ENCODE results near the gene TSGA10.
"Not testable (repeated sequence)": the region's sequence is repeated elsewhere in the genome, so short reads cannot be mapped to it uniquely, and the experiment has no call there.

Gene TSGA10

DNA sequence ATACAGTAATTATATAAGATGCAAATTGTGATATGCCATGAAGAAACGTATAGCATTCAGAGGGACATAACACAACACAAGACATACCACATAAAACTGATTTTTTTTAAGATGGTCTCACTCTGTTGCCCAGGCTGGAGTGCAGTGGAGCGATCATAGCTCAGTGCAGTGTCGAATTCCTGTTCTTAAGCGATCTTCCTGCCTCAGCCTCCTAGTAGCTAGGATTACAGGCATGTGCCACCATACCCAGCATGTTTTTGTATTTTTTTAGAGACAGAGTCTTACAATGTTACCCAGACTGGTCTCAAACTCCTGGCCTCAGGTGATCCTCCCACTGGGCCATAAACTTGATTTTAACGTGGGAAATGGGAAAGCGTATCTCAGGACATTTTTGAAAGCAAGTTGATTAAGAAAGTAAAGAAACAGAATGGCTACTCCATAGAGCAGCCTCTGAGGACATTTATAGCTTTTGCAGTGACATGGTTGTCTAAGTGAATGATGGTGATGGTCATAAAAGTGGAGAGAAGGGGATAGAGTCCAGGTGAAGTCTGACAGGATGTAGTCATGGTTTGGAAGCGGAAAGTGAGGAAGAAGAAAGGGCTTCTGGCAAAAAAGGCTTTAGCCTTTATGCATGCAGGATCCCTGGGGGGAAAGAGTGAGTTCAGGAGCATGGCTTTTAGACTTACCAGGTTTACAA is 2.4 kb downstream of the TSGA10 start:
- DNase-seq (ENCODE audit: low read depth): no peak

DNA sequence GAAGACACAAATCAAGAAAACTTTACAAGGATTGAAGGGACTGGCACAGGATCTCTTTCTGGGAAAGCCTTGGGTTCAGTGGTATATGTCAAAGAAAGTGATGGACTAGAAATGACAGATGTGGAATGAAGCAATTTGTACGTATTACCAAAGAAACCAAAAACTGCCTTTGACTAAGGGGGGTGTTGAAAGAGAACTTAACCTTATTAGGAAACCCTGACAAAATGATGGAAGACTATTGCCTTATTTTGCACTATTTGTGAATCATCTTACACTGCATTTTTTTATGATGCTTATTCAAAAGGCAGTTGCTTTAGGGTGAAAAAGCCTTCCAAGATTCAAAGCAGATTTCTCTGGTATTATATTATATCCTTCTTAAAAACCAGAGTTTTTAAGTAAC is 4.0 kb downstream of the TSGA10 start:
- DNase-seq (ENCODE audit: low read depth): no peak

DNA sequence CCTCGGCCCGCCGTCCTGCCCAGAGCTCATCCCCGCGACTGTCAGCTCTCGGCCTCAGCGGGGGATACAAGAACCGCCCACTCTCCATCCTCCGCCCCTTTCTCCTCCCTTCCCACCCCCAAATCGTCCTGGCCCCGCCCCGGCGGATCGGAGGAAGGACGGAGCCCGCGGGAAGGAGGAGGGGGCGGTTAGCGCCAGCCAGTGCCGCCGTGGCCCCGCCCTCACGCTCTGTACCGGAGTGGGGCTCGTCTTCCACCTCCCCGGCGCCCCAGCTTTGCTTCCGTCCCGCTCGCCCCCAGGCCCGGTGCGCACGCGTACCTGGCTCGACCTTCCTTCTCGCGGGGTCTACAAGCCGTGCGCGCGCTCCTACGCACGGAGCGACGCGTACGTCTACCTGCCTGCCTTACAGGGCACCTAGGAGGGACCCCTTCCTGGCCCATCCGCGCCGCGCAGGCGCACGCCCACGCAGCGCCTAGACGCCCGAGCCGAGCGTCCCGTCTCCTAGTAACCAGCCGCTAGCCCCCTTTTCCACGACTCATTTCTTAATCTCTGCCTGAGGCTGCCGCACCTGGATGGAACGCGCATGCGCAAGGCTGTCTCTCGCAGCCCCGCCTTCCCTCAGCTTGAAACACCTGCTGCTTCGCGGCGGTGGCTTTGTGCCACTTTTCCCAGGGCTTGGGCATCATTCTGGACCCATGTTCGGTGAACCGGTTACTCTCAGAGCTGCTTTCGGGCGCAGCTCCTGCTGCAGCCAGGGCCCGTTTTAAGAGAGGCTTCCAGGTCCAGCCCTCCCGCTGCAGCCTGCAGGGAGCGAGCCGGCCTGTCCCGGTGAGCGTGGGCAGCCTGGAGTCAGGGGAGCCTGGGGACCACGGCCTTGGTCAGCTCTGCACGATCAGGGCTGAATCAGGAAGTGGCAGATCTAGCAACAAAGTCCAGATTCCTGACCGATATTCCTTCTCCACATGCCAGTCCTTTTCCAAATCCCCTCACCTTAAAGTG is 13.3 kb downstream of the TSGA10 start, which contains the start of gene C2orf15:
Gene C2orf15, plus strand, starts transcription at position 598 of the 999 bp plus-strand sequence. CDS start 8,852 bp downstream, outside the sequence.
- peak; percentile 97 for DNase-seq (ENCODE audit: low read depth)

DNA sequence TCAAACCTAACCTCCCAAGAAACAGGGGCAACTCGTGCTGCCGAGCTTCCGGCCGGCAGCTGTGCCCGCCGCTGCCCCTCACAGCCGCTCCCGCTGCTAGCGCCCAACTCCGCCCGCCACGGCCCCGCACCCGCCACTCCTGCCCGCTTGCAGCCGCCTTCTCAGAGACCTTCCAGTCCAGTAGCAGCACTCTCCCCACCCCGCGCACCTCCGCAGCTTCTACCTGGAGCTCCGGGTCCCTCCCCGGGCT is 14.0 kb downstream of the TSGA10 start:
- no peak for DNase-seq (ENCODE audit: low read depth)

DNA sequence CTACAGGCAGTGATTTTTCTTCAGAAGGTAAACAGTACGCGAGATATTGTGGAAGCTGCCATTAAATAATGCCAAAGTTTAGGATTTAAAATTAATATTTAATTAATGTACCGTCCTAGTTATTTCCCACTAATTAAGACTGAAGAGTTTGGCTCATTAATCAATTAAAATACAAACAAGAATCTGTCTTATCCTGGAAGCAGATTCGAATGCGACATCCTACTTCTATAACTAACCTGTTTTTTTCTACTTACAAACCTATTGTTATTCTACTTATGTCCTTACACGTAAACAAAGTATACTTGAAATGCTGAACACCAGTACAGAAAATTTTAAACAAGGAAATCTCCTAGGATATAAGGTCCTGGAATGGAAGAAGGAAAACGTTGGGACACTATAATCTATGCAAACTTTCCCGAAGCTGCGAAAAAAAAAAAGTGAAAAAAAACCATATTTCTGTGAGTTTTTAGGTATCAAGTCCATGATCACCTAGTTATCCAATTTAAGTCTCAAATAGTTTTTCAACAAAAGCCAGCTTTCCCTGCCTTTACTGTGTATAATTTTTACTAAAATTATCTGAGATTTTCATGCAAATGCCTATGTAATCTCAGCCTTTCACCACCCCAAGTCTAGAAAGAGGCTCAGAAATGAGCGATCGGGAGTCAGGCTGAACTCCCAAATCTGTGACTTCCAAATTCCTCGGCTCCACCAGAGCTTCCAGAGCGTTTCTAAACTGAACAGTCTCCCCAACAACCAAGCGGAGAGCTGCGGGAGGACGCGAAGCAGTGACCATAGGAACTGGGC is 14.5 kb downstream of the TSGA10 start:
- no peak for DNase-seq (ENCODE audit: low read depth)

DNA sequence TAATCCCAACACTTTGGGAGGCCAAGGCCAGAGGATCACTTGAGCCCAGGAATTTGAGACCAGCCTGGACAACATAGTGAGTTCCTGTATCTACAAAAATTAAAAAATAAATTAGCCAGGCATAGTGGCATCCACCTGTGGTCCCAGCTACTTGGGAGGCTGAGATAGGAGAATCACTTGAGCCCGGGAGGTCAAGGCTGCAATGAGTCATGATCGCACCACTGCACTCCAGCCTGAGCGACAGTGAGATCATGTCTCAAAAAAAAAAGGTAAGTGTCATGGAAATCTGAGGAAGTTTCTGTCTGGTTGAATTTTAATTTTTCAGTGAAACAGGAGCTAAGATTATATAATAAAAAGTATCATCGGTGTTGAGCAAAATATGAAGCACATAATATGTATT is 15.7 kb downstream of the TSGA10 start:
- DNase-seq (ENCODE audit: low read depth): no peak

DNA sequence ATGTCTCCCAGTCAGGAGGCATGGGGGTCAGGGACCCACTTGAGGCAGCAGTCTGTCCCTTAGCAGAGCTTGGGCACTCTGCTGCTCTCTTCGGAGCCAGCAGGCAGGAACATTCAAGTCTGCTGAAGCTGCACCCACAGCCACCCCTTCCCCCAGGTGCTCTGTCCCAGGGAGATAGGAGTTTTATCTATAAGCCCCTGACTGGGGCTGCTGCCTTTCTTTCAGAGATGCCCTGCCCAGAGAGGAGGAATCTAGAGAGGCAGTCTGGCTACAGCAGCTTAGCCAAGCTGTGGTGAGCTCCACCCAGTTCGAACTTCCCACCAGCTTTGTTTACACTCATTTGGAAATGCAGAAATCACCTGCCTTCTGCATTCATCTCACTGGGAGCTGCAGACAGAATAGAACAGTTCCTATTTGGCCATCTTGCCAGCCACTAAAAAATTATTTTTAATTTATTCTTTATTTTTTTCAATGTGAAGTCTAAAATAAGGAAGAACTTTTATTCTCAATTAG is 19.6 kb downstream of the TSGA10 start:
- DNase-seq (ENCODE audit: low read depth): not testable (repeated sequence)

DNA sequence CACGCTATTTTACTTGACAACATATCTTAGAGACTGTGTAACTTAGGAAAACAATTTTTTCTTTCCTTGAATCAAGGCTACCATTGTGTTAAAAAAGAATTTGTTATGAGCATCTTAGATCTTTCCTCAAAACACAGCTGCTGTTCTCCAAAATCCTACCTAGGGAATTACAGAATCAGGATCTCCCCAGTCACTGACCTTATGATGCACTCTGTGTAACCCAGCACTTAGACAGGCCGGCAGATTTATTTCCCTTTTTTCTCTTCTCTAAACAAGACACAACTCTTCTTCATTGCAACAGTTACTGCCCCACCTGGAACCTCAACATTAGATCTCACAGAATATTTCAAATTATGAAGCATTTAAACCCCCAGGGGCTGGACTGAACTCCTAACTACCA is 26.8 kb downstream of the TSGA10 start:
- DNase-seq (ENCODE audit: low read depth): no peak

DNA sequence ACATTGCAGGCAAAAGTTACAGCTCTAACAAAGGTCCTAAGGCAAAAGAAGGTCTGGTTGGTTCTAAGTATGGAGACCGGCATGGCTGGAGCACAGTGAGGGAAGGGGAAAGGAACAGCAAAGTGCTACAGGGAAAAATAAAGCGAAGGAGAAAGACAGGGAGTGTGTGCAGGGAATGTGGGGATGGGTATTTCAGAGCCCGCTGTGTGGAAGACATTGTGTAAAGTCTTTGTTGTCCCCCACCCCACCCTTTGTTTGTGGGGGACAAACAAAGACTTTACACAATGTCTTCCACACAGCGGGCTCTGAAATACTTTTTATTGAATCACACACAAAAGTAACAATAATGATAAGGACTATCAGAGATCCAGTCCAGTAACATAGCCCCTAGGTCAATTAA is 42.1 kb downstream of the TSGA10 start:
- DNase-seq (ENCODE audit: low read depth): no peak

DNA sequence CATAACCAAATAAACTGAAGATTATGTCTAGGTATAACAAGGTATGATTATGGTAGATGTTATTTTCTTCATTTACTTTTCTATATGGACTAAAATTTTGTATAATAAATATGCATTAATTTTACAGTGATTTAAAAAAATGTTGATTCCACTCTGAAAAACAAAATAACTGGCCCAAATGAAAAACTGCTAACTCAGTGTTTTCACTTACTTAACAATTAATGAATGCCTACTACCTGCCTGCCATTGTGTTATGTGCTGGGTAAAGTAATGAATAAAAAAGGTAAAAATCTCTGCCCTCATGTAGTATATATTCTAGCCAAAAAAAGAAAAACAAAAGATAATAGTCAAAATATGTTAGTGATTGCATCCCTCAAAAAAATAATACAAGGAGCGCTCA is 42.8 kb downstream of the TSGA10 start:
- no peak for DNase-seq (ENCODE audit: low read depth)

DNA sequence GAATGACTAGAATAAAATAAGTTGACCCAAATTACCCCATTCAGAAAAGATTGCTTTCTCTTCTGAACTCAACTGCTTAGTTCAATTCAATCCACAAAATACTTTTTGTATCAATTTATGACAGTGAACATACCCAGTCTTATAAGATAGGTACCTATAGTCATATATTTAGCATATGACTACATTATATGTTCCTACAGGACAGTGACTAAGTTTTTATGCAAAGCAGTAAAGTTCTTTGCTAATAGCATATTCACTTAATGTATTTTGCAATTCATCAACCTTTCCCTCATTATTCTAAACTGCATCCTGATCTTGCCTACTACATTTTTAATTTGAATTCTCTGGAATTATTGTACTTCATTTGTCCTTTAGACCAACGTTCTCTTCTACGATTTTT is 43.5 kb downstream of the TSGA10 start:
- no peak for DNase-seq (ENCODE audit: low read depth)

DNA sequence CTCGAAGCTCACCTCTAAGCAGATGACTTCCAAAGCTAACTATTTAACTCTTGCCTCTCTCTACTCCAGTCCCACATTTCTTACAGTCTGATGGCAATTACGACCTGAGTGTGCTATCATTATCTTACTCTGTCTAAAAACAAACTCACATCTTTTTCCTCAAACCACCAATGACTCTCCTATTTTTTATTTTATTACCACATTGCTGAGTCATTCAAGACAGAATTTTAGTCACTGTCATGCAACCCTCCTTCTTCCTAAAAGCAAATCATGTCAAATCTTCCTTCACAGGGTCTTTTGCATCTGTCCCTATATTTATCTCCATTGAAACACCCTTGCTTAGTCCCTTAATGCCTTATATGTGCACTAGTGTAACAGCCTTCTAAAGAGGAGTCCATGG is 47.8 kb downstream of the TSGA10 start:
- no peak for DNase-seq (ENCODE audit: low read depth)

DNA sequence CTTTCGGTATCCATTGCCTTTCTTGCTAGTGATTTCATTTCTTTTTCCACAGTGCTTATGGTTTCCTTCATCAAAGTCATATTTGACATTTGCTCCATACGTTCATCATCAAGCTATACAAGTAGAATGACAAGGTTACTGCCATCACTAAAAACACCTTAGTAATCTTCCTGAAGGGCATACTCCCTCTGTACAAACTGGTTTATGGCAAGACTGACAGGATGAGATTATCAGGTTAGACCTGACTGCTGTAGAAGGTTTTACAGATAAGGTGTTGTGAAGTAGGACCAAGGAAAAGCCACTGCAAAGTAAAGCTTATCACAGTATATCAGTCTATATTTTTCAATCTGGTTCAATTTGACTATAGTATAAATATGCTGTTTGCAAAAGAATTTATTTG is 50.7 kb downstream of the TSGA10 start:
- no peak for DNase-seq (ENCODE audit: low read depth)

DNA sequence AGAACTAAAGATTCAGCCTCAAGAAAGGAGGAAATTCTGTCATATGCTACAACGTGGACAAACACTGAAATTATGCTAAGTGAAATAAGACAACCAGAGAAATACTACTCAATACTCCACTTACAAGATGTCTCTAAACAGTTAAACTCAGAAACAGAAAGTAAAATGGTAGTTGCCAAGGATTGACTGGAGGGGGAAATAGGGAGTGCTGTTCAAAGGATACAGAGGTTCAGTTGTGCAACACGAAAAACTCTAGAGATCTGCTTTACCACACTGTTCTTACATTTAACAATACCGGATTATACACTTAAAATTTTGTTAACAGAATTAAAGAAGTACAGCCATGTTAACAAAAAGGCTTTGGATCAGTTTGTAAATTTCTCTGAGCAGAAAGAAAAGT is 53.0 kb downstream of the TSGA10 start:
- no peak for DNase-seq (ENCODE audit: low read depth)

DNA sequence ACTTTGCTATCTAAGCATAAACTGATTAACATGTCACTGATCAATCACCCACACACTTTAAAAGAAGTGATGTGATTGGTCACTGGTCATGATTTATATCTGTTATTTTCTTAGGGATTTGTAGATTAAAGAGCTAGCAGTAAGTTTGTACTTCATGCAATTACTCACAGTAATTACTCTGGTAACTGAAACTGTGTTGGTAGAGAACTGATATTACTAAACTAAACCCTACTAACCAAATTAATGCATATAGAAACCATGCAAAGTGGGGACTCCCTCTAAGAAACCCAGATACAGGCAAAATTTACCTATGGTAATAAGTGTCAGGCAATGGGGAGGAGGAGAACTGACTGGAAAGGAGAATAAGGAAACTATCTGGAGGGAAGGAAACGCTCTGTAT is 58.0 kb downstream of the TSGA10 start:
- no peak for DNase-seq (ENCODE audit: low read depth)

DNA sequence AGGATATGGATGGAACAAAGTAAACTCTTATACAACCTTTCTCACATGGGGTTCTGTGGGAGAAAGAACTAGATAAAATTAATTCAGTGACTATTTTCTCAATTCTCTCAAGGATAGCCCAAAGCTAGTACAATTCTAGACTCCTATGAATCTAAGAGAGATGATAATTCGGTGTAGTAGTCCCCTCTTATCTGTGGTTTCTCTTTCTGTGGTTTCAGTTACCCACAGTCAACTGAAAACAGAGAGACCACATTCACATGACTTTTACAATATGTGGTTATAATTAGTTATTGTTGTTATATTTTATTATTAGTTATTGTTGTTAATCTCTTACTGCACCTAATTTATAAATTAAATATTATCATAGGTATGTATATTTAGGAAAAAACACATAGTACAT is 66.7 kb downstream of the TSGA10 start:
- no peak for DNase-seq (ENCODE audit: low read depth)

DNA sequence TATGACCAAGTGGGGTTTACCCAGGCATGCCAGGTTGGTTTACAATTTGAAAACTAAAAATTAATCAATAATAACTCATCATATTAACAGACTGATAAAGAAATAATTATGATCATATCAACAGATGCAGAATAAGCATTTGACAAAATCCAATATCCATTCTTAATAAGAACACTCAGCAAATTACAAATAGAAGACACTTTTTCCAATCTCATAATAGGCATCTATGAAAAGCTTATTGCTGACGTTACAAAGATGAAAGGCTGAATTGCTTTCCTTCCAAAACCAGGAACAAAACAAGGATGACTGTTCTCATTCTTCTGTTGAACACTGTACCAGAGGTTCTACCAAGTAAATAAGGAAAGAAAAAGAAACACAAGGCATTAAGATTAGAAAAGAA is 68.4 kb downstream of the TSGA10 start:
- no peak for DNase-seq (ENCODE audit: low read depth)

DNA sequence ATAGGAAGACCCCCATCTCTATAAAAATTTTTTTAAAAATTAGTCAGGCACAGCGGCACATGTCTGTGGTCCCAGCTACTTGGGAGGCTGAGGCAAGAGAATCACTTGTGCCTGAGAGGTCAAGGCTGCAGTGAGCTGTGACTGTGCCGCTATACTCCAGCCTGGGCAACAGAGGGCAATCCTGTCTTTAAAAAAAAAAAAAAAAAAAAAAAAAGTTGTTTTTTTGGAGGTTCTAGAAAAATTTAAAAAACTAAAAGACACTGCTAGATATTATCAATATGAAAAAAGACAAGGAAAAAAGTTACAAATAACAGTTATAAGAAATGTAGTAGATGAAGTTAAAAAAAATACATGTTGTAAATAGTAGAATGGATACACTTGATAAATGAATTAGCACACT is 69.3 kb downstream of the TSGA10 start:
- no peak for DNase-seq (ENCODE audit: low read depth)

DNA sequence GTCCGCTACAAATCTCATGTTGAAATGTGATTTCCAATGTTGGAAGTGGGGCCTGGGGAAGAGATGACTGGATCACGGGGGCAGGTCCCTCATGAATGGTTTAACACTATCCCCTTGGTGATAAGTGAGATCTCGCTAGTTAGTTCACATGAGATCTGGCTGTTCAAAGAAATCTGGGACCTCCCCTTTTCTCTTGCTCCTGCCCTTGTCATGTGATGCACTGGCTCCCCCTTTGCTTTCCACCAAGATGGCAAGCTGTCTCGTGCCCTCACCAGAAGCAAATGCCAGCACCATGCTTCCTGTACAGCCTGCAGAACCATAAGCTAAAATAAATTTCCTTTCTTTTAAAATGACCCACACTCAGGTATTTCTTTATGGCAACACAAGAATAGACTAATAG is 70.5 kb downstream of the TSGA10 start:
- no peak for DNase-seq (ENCODE audit: low read depth)

DNA sequence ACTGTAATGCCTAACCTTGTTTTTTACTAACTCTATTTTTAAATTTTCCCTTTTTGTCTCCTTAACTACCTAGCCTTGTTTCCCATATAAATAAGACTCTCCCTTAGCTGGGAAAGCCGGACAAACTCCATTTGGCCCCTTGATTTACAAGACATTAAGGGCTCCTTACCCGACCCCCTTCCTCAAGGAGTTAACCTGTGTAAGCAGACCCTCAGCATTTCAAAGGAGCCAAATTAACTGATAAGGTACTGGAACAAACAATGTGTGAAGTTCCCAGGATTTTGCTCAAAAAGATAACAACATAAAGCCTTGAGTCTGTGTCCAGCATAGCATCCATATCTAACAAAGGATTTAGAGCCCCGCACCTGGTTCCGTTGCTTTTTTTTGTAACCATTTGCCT is 72.9 kb downstream of the TSGA10 start:
- DNase-seq (ENCODE audit: low read depth): no peak

DNA sequence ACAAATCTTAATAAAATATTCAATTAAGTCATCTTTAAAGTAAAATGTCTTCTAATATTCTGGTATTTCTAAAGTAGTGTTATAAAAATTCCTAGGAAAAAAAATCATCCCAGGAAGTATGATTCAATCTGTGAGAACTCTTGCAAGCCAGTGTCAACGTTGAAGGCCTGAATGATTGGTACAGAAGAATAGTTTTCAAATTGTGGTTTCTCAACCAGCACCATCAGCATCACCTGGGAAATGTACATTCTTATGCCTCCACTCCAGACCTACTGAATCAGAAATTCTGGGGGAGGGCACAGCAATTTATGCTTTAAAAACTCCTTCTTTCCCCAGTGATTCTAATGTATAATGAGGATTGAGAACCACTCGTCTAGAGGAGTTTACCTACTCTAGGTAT is 75.5 kb downstream of the TSGA10 start:
- no peak for DNase-seq (ENCODE audit: low read depth)

DNA sequence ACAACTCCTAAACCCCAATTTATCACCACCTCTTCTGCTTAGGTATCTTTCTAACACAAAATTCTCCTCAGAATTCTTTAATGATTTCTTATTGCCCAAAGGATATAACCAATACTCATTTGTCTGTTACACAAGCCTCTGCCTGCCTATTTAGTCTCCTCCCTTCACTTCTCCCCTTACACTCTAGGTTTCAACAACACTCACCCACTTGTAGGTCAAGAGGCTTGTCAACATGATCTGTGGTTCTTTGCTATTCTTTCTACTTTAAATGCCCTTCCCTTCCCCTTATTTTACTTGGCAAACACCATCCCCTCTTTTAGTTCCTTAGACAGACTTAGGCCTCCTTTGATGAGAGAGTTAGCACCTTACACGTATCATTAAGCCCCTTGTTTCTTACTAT is 82.2 kb downstream of the TSGA10 start:
- DNase-seq (ENCODE audit: low read depth): no peak

Data from activated T-helper 9 cell treated with anti-CD3 and anti-CD28 coated beads, Interleukin-2, amount 50 U/mL, for 16 hours (primary cell).